B cell (primary cell): ENCODE results near the gene BANP.
"Not testable (repeated sequence)": the region's sequence is repeated elsewhere in the genome, so short reads cannot be mapped to it uniquely, and the experiment has no call there.

Experiments used
- EZH2 ChIP-seq: IDR thresholded peaks from 2 replicates; pipeline ENCODE4 v1.6.1; 2012; ENCODE audit warnings: borderline replicate concordance, low read depth, mild to moderate bottlenecking, moderate library complexity, low read length; ENCODE audit not compliant: insufficient read depth, poor library complexity, severe bottlenecking
- TF ChIP-seq, protein P1 (sequence below): fragments of 200-600 bp; IDR thresholded peaks from one replicate; pipeline ENCODE4 v1.8.0; 2022; ENCODE audit warnings: antibody characterized with exemption, mild to moderate bottlenecking

DNA sequence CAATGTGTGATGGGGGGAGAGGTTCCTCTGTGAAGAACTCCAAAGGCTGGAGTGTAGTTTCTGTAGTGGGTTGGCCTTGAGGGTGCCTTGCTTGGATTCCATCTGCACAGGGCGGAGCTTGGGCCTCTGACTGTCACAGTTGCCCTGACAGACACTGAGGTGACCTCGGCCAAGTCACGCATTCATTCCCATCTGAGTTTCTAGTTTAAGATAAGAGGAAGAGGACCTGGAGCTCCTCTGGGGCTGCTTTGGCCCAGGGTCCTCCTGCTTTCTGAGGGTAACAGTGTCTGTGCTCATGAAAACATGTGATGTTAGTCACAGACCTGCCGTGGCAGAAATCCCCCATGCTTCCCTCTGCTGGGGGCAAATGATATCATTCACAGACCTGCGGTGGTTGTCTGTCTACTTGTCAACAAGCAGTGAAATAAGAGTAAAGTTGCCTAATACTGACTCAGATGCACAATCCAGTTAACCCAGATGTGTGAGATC, 35.2 kb downstream of the BANP start:
- TF ChIP-seq, protein P1, sequence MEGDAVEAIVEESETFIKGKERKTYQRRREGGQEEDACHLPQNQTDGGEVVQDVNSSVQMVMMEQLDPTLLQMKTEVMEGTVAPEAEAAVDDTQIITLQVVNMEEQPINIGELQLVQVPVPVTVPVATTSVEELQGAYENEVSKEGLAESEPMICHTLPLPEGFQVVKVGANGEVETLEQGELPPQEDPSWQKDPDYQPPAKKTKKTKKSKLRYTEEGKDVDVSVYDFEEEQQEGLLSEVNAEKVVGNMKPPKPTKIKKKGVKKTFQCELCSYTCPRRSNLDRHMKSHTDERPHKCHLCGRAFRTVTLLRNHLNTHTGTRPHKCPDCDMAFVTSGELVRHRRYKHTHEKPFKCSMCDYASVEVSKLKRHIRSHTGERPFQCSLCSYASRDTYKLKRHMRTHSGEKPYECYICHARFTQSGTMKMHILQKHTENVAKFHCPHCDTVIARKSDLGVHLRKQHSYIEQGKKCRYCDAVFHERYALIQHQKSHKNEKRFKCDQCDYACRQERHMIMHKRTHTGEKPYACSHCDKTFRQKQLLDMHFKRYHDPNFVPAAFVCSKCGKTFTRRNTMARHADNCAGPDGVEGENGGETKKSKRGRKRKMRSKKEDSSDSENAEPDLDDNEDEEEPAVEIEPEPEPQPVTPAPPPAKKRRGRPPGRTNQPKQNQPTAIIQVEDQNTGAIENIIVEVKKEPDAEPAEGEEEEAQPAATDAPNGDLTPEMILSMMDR = not testable (repeated sequence)
- TF ChIP-seq EZH2 = not testable (repeated sequence)
